Fibroblast of gingiva (primary cell): Measurements from ENCODE around the gene ITIH6.
"Not testable (repeated sequence)": the region's sequence is repeated elsewhere in the genome, so short reads cannot be mapped to it uniquely, and the experiment has no call there.

Experiments used
- DNase-seq: peaks from one replicate; pipeline ENCODE4 v3.0.0-alpha.2; 2011; ENCODE audit warnings: low read depth

ITIH6 gene

GRCh38 chrX:54808109-54808604 lies 10.1 kb upstream of the ITIH6 start:
- DNase-seq, result peak; percentile 6

GRCh38 chrX:54807524-54808108 lies 9.6 kb upstream of the ITIH6 start, which contains the start of gene MAGED2:
Gene MAGED2, plus strand, starts transcription at chrX:54807745. Its CDS starts 1,587 bp downstream, at chrX:54809332.
- peak; percentile 6 for DNase-seq

- DNase-seq, result no peak
Measured at GRCh38 chrX:54799046-54799445, 991 bp upstream of the ITIH6 start.

- no peak for DNase-seq
Measured at GRCh38 chrX:54794795-54795194, 3.3 kb downstream of the ITIH6 start.

- no peak for DNase-seq
Measured at GRCh38 chrX:54794028-54794427, 4.0 kb downstream of the ITIH6 start.

GRCh38 chrX:54789405-54789804 lies 8.7 kb downstream of the ITIH6 start:
- DNase-seq, result not testable (repeated sequence)

- DNase-seq, result no peak
Measured at GRCh38 chrX:54788446-54788845, 9.6 kb downstream of the ITIH6 start.

GRCh38 chrX:54786967-54787366 lies 11.1 kb downstream of the ITIH6 start:
- DNase-seq, result no peak

GRCh38 chrX:54785901-54786300 lies 12.2 kb downstream of the ITIH6 start:
- DNase-seq, result no peak

GRCh38 chrX:54776987-54777672 lies 20.9 kb downstream of the ITIH6 start:
- DNase-seq, result no peak

GRCh38 chrX:54776061-54776460 lies 22.0 kb downstream of the ITIH6 start:
- no peak for DNase-seq

- peak; percentile 38 for DNase-seq
Measured at GRCh38 chrX:54774391-54775094, 23.5 kb downstream of the ITIH6 start.

- no peak for DNase-seq
Measured at GRCh38 chrX:54758114-54759055, 39.7 kb downstream of the ITIH6 start.

- no peak for DNase-seq
Measured at GRCh38 chrX:54754854-54755253, 43.2 kb downstream of the ITIH6 start.

- DNase-seq, result no peak
Measured at GRCh38 chrX:54748626-54749025, 49.4 kb downstream of the ITIH6 start.

- no peak for DNase-seq
Measured at GRCh38 chrX:54747733-54748393, 50.2 kb downstream of the ITIH6 start.

- no peak for DNase-seq
Measured at GRCh38 chrX:54746928-54747327, 51.1 kb downstream of the ITIH6 start.

GRCh38 chrX:54745676-54746075 lies 52.4 kb downstream of the ITIH6 start:
- no peak for DNase-seq

GRCh38 chrX:54738567-54738966 lies 59.5 kb downstream of the ITIH6 start:
- DNase-seq, result not testable (repeated sequence)

GRCh38 chrX:54736298-54736942 lies 61.6 kb downstream of the ITIH6 start:
- not testable (repeated sequence) for DNase-seq

- DNase-seq, result no peak
Measured at GRCh38 chrX:54721424-54721823, 76.6 kb downstream of the ITIH6 start.
